Endothelial cell of umbilical vein (primary cell): Measurements from ENCODE around the gene RHEX. TPM values are rescaled to one million over a fixed set of nuclear protein-coding genes. Genes with fewer than 3 reads are reported as not detected.

Experiments
- BruUV-seq: library from RNA; stranded (reverse); fragments of 400-500 nt; replicated peaks from 2 replicates; lab custom pipeline; 2021; lab: Mats Ljungman, UMichigan
- CTCF ChIA-PET: fragments of 300-600, 350-600 bp; sonication (Branson Sonifier 250); formaldehyde crosslinking; loops from one replicate; lab custom pipeline; 2021; ENCODE audit warnings: antibody characterized with exemption, inconsistent platforms; lab: Charles Lee
- POLR2A ChIA-PET: fragments of 300-600, 350-600 bp; sonication (Branson Sonifier 250); formaldehyde crosslinking; loops from one replicate; lab custom pipeline; 2021; ENCODE audit warnings: antibody characterized with exemption, inconsistent platforms; lab: Charles Lee
- DNase-seq: peaks from one replicate; pipeline ENCODE4 v3.0.0-alpha.2; 2011; ENCODE audit warnings: low read depth, low spot score
- FAIRE-seq: peaks from 2 replicates; lab custom pipeline; 2011; peaks lifted over from hg19 to GRCh38; lab: Jason Lieb, UNC
- H2AFZ ChIP-seq: 2 replicates; pipeline ENCODE4 v1.6.0; 2012; ENCODE audit warnings: low read depth, low read length, control low read depth, inconsistent platforms
- H3K27ac ChIP-seq: 2 replicates; pipeline ENCODE4 v1.5.1; 2011; ENCODE audit warnings: low read depth, mild to moderate bottlenecking, control low read depth, low read length, moderate library complexity; ENCODE audit not compliant: insufficient read depth
- H3K27me3 ChIP-seq, 2 experiments: 2 replicates each; pipeline versions ENCODE4 v1.6.0 to v1.6.1; 2011; ENCODE audit warnings: low read length in 2 of 2, mixed read lengths in 1 of 2; ENCODE audit not compliant: control insufficient read depth in 2 of 2, insufficient read depth in 2 of 2
- H3K36me3 ChIP-seq, 2 experiments: 2 replicates in 1 of 2; 3 replicates in 1 of 2; pipeline ENCODE4 v1.5.1; 2011; ENCODE audit warnings: low read length in 2 of 2, mild to moderate bottlenecking in 1 of 2, moderate library complexity in 1 of 2; ENCODE audit not compliant: control insufficient read depth in 2 of 2, insufficient read depth in 2 of 2; ENCODE audit errors: extremely low read depth in 1 of 2
- H3K4me1 ChIP-seq: 3 replicates; pipeline ENCODE4 v1.5.1; 2011; ENCODE audit warnings: mild to moderate bottlenecking, low read length; ENCODE audit not compliant: control insufficient read depth, insufficient read depth; ENCODE audit errors: extremely low read depth
- H3K4me2 ChIP-seq: 2 replicates; pipeline ENCODE4 v1.6.1; 2011; ENCODE audit warnings: low read length, control low read depth, mixed read lengths; ENCODE audit not compliant: insufficient read depth
- H3K4me3 ChIP-seq, 3 experiments: fragments of 200-600 bp in 1 of 3; sonication (generic), shearing (Covaris generic) in 1 of 3; replicated peaks in 1 of 3; 2 replicates each; pipeline ENCODE4 v1.5.1; 2011 to 2016; ENCODE audit warnings: control low read depth in 3 of 3, low read length in 3 of 3, mild to moderate bottlenecking in 2 of 3, inconsistent platforms in 1 of 3, low read depth in 1 of 3, moderate library complexity in 1 of 3; ENCODE audit not compliant: insufficient read depth in 1 of 3
- H3K79me2 ChIP-seq: 2 replicates; pipeline ENCODE4 v1.6.0; 2012; ENCODE audit warnings: low read length, inconsistent platforms; ENCODE audit not compliant: control insufficient read depth, insufficient read depth
- H3K9ac ChIP-seq: replicated peaks from 2 replicates; pipeline ENCODE3; 2011; ENCODE audit warnings: low read length, control low read depth; ENCODE audit not compliant: insufficient read depth; ENCODE audit errors: extremely low read depth
- H3K9me1 ChIP-seq: replicated peaks from 3 replicates; pipeline ENCODE4 v1.6.0; 2011; ENCODE audit warnings: mild to moderate bottlenecking, low read length; ENCODE audit not compliant: control insufficient read depth, insufficient read depth; ENCODE audit errors: extremely low read depth
- H3K9me3 ChIP-seq: replicated peaks from 2 replicates; pipeline ENCODE4 v1.5.1; 2012; ENCODE audit warnings: low read length, inconsistent platforms; ENCODE audit not compliant: control insufficient read depth, insufficient read depth
- H4K20me1 ChIP-seq: replicated peaks from 2 replicates; pipeline ENCODE3; 2011; ENCODE audit warnings: mild to moderate bottlenecking, low read length; ENCODE audit not compliant: control insufficient read depth, insufficient read depth; ENCODE audit errors: extremely low read depth
- CTCF ChIP-seq, 2 donors: IDR thresholded peaks; 1 replicate in 1 of 2; 2 replicates in 1 of 2; pipeline ENCODE4 v1.5.1; 2011; ENCODE audit warnings: low read length in 2 of 2, mild to moderate bottlenecking in 2 of 2, moderate library complexity in 2 of 2, control low read depth in 1 of 2, inconsistent platforms in 1 of 2, low read depth in 1 of 2; ENCODE audit not compliant: insufficient read depth in 1 of 2; ENCODE audit errors: extremely low read depth in 1 of 2
- EZH2 ChIP-seq: IDR thresholded peaks from 2 replicates; pipeline ENCODE4 v1.6.1; 2012; ENCODE audit warnings: borderline replicate concordance, low read depth, mild to moderate bottlenecking, moderate library complexity, low read length, inconsistent platforms; ENCODE audit not compliant: severe bottlenecking
- FOS ChIP-seq: IDR thresholded peaks from 2 replicates; pipeline ENCODE4 v1.6.1; 2011; ENCODE audit warnings: mild to moderate bottlenecking, low read length, moderate library complexity, borderline replicate concordance; ENCODE audit not compliant: insufficient read depth
- GATA2 ChIP-seq: IDR thresholded peaks from 2 replicates; pipeline ENCODE4 v1.7.0; 2011; ENCODE audit warnings: low read depth, mild to moderate bottlenecking, moderate library complexity, mixed read lengths, low read length; ENCODE audit not compliant: insufficient read length, insufficient read depth
- JUN ChIP-seq: IDR thresholded peaks from 2 replicates; pipeline ENCODE4 v1.6.1; 2011; ENCODE audit warnings: borderline replicate concordance, low read depth; ENCODE audit not compliant: insufficient read length, insufficient read depth
- MAX ChIP-seq: IDR thresholded peaks from 2 replicates; pipeline ENCODE4 v1.6.1; 2011; ENCODE audit not compliant: insufficient read depth, insufficient read length
- MYC ChIP-seq: IDR thresholded peaks from one replicate; pipeline ENCODE4 v1.6.1; 2011; ENCODE audit warnings: mild to moderate bottlenecking, low read depth, low read length
- POLR2A ChIP-seq: IDR thresholded peaks from 2 replicates; pipeline ENCODE4 v1.6.1; 2012; ENCODE audit warnings: low read depth, mild to moderate bottlenecking, control low read depth, low read length
- POLR2AphosphoS5 ChIP-seq: IDR thresholded peaks from 2 replicates; pipeline ENCODE4 v1.6.1; 2012; ENCODE audit warnings: low read depth, mild to moderate bottlenecking, control low read depth, low read length, moderate library complexity; ENCODE audit not compliant: insufficient read depth
- dilution Hi-C: fragments of 300-500 bp; cut with MboI; formaldehyde crosslinking; loops from one replicate; pipeline ENCODE4 v1.15.0; 2019; ENCODE audit warnings: low sequenced_read_pairs; ENCODE audit not compliant: extremely low pct_ligation_motif_present
- intact Hi-C: fragments of 100-400 bp; cut with micrococcal nuclease; formaldehyde crosslinking; loops from one replicate; pipeline ENCODE4 v1.10.0; 2022
- polyA plus RNA-seq, 4 experiments: library from polyadenylated mRNA; depleted of rRNA in 3 of 4; stranded (reverse) in 3 of 4; unstranded in 1 of 4; fragments of >200 nt; gene quantifications; 2 replicates each; pipeline versions ENCODE4 v1.2.1 to v1.2.3, GENCODE V29; 2011 to 2012; ENCODE audit warnings: missing spikeins in 1 of 4
- total RNA-seq: library from RNA; stranded (reverse); gene quantifications from 2 replicates; pipeline ENCODE4 v1.2.3, GENCODE V29; 2021

Gene RHEX
- total and polyA plus RNA-seq, 2 donors (not counting 3 experiments of a cell fraction or from before 2014, with no cell fraction given), result not detected

- CTCF ChIA-PET, result interaction anchor here (1.1 to 4.3 kb wide), 5 partner anchors 8 to 180 kb away, joined by 3 to 28 read pairs (median 7); no protein-coding TSS in a partner anchor
- H3K27ac ChIP-seq, result no peak overlapping the region
- H2AFZ ChIP-seq, result no peak overlapping the region
- intact Hi-C loops (no loop called here), dilution Hi-C loops (no loop called here)
- POLR2A ChIA-PET, result no interaction called here
- DNase-seq, result no peak
- no TSS peak for BruUV-seq
- no peak overlapping the region for H3K9ac ChIP-seq
- H3K79me2 ChIP-seq, result no peaks in the 10 kb centered on the region
- H4K20me1 ChIP-seq, result no peaks in the 10 kb centered on the region
- peaks cover 0 to 28% of the 10 kb centered on the region in 2 experiments for H3K27me3 ChIP-seq
- no peaks in the 10 kb centered on the region for H3K4me1 ChIP-seq
- no peaks in the 10 kb centered on the region for H3K36me3 ChIP-seq
- TF ChIP-seq POLR2A (no peak), MAX (no peak), JUN (no peak), MYC (no peak), EZH2 (no peak), POLR2AphosphoS5 (no peak), FOS (no peak), CTCF (IDR thresholded peaks at IDR 0.05; ENCODE audit: extremely low read depth in 1 of 2, insufficient read depth in 1 of 2, low read depth in 1 of 2, low read length in 2 of 2) (no peak), GATA2 (no peak)
- H3K9me1 ChIP-seq, result no peaks in the 10 kb centered on the region
- no peak overlapping the region for H3K4me3 ChIP-seq
- no peak overlapping the region for H3K4me2 ChIP-seq
- FAIRE-seq, result no peak
- no peaks in the 10 kb centered on the region for H3K9me3 ChIP-seq
Observed at GRCh38 chr1:206098242-206098919, 45.4 kb downstream of the RHEX start.
